Activated CD4-positive, alpha-beta T cell treated with anti-CD3 and anti-CD28 coated beads, Interleukin-2, amount 50 U/mL, for 48 hours (primary cell): ENCODE measurements around the gene BAIAP3.
A peak's percentile ranks its signal among the peaks of the same experiment; 100 is the strongest.

Experiments
- DNase-seq, 2 experiments: peaks; one replicate each; pipeline ENCODE4 v3.0.0-alpha.2; 2020

Gene BAIAP3

DNA sequence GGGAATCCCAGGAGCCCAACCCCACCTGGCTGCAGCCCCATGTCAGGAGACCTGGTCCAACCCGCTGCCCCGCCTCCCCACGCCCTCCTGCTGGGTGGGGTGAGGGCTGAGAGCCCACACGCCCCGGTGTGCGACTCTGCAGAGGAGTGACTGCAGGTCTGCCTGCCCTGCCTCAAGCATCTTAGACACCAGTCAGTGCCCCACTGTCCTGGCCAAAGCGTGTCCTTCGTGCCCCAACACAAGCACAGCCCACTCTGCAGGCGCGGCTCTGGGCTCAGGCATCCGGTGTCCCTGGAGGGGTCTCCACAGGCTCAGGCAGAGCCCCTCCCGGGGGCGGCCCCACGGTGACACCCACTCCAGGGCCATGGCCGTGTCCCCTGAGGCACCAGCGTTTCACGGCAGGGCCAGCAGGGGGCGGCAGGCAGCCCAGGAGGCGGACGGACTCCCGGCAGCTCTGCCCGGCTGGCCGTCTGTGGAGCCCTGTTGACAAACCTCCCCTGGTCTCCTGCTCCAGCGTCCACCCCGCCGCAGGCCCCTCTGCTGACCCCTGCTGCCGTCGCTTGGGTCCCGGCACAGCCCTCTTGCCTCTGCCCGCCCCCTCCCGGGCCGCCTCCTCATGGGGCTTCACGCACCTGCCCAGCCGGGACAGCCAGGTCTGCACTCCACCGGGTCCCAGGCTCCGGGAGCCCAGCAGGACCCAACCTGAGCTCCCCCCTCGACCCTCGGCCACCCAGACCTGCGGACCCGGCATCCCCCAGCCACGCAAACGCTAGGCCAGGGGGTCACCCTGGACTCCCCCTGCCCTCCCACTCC, 32.6 kb upstream of the BAIAP3 start:
- DNase-seq, result peak; percentile 82 to 84

DNA sequence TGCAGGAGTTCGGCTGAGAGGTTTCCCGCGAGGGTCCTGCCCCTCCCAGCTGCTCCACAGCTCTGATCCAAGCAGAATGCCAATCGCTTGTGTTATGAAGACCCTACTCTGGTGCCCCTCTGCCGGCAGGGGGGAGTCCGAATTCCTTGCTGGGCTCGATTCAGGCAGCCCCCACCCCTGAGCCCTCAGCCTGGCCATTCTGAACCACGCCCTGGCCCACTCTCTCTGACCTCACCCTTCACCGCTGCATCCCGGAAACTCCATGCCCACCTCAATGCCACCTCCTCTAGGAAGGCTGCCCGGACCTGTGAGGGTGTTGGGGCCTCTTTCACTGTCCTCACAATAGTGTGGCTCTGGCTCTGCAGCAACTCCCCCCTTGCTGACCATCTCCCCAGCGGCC, 31.9 kb upstream of the BAIAP3 start:
- no peak for DNase-seq

DNA sequence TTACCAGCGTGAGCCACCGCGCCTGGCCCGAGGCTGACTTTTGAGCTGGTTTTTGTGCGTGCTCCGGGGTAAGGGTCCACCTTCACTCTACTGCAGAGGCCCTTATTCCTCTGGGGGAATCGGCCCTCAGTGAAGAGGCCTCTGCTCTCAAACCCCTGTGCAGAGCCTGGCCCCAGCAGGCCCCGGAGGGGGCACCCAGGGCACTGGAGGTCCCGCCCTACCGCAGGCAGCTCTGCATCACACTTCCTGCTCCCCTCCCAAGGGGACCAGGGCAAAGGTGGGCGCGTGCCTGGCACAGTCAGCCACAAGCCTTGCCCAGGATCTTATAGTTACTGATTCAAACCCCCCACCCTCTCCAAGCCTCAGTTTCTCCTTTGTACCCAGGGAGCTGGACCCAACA, 27.6 kb upstream of the BAIAP3 start:
- DNase-seq, result no peak

DNA sequence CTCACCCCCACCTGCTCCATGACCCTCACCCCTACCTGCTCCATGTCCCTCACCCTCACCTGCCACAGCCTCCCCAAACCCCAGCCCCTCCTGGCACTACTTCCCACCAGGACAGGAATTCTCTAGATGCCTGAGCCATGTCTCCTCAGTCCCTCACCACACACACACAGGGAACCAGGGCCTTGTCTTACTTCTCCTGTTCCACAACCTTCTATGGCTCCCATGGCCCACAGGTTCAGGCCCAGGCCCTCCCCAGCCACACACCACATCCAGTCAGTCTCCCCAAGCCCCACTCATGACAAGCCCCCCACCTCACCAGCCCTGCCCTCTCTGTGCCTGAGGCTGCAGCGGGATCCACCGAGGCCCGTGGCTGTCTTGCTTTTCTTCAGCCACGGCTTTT, 27.1 kb upstream of the BAIAP3 start:
- no peak for DNase-seq

DNA sequence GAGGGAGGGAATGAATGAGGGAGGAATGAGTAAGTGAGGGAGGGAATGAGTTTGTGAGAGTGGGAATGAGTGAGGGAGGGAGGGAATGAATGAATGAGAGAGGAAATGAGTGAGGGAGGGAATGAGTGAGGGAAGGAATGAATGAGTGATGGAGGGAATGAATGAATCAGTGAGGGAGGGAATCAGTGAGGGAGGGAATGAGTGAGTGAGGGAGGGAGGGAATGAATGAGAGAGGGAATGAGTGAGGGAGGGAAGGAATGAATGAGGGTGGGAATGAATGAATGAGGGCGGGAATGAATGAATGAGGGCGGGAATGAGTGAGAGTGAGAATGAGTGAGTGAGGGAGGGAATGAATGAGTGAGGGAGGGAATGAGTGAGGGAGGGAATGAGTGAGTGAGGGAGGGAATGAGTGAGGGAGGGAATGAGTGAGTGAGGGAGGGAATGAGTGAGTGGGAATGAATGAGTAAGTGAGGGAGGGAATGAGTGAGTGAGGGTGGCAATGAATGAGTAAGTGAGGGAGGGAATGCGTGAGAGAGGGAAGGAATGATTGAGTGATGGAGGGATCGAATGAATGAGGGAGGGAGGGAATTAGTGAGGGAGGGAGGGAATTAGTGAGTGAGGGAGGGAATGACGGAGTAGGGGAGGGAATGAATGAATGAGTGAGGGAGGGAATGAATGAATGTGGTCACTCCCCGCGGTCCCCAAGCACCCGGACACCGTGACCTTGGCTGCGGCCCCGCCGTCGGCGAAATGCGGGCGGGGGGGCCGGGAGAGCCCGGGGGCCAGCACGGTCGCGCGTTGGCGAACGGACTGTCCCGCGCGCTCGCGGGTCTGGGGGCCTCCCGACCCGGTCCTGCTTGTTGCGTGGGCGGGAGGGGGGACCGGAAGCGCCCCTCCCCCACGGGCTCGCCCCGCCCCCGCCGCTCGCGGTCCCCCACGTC, 25.1 kb upstream of the BAIAP3 start:
- DNase-seq, result no peak

DNA sequence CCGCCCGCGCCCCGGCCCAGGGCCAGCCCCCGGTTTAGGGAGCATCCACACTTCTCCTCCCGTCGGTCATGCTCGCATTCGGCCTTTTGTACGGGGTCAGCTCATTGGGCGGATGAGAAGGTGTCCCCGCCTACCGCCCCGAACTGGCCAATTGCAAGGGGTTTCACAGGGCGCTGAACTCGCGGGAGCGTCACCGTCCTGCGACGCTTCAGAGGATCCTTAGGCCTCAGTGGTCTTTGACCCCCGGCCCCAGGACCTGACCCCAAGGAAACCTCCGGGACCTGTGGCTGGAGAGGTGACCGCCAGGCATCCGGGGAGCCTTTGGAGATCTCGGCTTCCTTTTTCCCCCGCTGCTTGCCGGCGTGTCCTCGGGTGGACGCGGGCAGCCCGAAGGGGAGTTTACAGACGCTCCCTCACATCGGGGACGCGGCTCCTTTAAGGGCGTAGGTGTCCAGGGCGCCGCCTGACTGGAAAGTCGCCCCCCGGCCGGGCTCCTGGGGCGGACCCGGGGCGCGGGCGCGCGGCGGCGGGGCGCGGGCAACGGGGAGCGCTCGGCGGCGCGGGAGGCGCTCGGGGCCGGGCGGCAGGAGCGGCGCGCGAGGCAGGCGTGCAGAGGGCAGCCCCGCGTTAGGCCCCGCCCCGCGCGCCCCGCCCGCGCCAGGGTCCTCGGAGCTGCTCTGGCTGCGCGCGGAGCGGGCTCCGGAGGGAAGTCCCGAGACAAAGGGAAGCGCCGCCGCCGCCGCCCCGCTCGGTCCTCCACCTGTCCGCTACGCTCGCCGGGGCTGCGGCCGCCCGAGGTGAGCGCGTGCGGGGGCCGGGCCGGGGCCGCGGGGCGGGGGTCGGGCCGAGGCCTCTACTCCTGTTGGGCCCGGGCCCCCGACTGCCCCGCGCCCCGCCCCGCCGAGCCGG, 24.2 kb upstream of the BAIAP3 start, which contains the start of gene UBE2I:
TSS of gene UBE2I (plus strand) at position 660 of the 909 bp plus-strand sequence. CDS start 4,395 bp downstream, outside the sequence.
- DNase-seq, result peak; percentile 97 to 98

DNA sequence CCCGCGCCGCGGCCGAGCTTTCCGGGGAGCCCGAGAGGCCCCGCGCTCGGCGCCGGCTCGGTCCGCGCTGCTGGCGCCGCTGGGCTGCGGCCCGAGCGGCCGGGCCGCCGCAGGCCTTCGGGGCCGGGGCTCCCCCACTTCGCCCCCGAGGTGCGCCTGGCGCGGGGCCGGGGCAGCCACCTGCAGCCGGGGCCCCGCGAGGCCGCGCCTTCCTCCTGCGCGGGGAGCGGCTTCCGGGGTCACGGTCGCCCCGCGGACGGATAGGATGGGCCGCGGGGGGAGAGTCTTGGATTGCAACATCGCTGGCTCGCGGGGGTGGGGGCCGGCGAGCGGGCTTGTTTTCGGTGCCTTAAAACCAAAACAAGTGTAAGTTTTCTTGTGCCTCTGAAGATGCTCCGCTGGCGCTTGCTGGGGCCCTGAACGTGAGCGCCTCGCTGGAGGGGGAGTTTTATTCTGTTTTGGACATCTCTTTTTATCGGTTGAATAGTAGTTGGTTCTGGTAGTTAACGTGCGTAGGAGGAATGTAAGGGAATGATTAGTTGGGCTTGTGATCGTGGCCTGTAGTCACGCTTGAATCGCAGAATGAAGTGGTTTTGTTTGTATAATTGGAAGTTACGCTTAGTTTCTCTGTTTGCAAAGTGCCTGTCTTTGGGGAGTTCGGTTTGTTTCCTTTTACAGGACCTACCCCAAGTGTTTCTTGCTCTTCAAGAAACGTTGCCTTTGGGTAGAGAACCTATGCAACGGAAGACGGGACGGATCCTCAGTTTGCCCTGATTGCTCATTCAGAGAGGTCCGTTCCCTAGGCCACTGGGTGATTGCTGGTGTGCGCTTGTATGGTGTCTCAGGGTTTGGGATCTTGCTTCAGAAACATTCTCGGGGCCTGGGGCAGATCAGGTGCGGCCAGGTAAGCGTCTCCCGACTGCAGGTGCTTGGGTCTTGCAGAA, 23.3 kb upstream of the BAIAP3 start:
- peak; percentile 58 to 63 for DNase-seq

DNA sequence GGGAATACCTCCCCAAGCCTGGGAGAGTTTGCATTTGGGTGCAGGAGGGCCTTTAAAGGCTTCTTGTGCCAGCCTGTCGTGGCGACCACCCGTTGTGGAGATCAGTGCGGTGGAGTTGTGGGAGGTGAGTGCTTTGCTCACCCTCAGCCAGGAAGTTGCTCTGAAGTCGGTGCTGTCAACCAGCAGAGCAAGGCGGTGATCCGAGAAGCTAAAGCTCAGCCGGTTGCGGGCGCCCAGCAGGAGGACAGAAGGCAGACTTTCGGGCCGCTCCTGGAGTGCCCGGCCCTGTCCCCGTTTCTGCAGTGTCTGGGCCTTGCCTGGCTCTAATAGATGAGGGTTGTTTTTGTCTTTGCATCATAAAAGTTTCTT, 22.6 kb upstream of the BAIAP3 start:
- peak in 1 of 2 experiments; percentile 28 for DNase-seq

DNA sequence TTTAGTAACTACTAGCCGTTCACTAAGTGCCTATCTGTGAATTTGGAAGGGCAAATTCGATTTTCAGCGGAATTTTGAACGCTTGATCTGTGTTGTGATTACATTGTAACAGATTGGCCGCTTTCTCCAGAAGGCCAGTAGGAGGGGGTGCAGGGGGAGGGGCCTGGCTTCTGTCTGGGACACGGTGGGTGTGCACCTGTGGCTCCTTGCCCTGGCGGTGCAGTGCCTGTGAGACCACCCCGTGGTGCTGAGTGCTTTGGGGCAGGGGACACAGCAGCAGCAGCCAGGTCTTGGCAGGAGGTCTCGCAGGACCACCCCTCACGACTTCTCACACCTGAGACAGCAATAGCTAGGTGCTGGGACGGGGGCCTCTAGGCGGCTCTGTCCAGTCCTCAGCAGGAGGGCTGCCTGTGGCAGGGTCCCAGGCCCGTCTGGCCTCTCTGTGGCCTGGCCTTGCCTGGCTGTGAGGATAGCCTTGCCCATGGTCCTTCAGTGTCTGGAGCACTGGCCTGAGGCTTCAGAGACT, 22.2 kb upstream of the BAIAP3 start:
- DNase-seq, result no peak

DNA sequence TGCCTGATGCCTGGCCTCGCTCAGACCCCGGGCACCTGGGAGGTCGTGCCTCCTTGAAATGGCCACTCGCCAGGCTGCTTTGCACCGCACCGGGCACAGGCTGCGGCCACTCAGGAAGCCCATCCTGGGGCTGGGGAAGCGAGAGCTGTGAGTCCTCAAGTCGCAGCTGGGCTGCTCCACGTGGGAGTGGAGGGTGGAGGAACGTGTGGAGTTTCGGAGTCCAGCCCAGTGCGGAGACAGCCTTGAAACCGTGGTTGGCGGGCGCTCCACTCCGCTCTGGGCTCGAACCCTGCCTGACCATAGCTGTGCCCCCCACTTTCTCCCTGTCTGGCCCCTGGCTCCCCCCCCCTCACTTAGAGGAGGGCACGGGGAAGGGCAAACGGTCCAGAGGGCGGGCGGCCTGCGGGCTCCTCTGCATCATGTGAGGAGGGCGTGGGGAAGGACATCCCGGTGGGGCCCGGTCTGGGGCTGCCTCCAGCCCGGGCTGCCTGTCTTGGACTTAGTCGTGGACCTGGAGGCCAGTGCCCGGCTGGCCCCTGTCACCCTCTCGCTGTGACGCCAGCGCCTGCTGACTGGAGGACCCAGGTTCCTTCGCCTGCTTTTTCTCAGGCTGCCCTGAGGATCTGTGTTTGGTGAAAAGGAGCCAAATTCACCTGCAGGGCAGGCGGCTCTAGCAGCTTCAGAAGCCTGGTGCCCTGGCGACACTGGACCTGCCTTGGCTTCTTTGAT, 21.5 kb upstream of the BAIAP3 start:
- DNase-seq, result no peak

DNA sequence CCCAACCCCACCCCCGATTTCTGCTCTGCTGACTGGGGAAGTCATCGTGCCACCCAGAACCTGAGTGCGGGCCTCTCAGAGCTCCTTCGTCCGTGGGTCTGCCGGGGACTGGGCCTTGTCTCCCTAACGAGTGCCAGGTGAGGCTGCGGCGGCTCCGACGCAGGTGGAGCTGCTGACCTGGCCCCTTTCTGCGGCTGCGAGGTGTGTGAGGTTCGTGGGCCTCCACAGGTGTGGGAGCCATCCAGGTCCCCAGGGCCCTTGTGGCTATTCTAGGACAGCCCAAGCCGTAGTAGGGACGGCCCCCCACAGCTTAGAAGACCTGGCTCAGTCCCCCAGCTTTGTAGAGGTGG, 21.0 kb upstream of the BAIAP3 start:
- DNase-seq, result no peak

DNA sequence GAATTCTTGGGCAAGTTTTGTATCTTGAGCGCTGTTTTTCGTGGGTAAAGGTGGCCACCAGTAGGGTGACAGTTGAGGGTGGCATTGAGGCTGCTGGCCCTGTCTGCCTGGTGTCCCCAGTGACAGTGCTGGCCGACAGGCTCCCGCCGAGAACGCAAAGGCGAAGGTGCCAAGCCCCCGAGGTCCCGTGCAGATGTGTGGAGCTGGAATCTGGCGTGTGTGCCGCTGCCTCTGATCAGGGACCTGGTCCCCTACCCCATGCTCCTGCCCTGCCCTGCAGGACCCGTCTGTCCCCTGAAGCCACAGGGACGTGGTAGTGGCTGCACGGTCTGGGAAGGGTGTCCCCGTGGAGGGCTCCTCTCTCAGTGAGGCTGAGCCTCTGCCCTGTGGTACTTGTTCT, 20.5 kb upstream of the BAIAP3 start:
- DNase-seq, result no peak

DNA sequence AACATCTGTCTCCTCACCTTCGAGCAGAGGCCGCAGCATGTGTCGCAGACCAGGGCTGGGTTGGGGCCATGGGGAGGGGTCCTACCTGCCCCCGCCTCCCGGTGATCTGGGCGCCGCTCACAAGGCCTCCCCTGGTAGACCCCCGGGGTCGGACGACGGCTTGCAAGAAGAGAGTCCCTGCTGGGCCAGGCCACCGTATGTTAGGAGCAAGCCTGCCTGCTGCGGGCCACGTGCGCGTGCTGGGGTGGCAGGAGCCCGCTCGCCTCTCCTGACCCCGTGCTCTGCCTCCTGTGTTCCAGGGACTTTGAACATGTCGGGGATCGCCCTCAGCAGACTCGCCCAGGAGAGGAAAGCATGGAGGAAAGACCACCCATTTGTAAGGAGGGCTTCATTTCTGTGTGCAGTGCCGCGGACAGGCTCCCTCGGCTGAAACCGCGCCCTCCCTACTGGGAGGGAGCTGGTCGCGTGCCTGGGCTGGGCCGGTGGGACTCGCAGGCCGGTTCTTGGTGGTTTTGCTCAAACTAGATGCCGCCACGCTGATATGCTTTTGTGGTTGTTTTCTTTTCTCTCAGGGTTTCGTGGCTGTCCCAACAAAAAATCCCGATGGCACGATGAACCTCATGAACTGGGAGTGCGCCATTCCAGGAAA, 19.6 kb upstream of the BAIAP3 start:
- DNase-seq, result no peak

DNA sequence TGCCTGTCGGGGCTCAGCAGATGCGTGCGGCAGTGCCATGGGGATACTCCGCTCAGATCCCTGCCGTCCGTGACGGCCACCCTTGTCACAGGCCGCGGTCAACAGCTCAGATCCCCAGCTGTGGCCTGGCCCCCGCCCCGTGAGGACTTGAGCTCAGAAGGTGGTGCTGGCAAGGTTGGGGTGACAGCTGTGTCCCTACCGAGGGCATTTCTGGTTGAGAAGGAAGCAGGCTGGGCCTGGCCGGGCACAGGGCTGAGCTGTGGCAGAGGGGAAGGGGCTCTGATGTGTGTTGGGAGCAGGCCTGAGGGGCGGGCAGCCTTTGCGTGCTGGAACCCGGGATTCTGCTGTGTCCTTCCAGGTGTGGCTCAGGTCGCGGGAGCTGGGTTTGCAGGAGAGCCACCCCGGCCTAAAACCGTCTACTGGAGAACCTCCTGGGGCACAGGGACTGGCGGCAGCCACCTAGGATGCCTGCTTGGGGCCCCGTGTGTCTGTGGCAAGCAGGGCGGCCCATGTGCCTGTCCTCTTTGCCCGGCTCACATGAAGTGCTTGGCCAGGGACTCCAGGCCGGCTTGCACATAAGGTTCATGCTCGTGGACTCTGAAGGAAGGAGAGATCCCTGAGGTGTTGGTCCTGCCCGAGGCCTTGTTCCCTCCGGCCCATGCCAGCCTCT, 18.9 kb upstream of the BAIAP3 start:
- no peak for DNase-seq

DNA sequence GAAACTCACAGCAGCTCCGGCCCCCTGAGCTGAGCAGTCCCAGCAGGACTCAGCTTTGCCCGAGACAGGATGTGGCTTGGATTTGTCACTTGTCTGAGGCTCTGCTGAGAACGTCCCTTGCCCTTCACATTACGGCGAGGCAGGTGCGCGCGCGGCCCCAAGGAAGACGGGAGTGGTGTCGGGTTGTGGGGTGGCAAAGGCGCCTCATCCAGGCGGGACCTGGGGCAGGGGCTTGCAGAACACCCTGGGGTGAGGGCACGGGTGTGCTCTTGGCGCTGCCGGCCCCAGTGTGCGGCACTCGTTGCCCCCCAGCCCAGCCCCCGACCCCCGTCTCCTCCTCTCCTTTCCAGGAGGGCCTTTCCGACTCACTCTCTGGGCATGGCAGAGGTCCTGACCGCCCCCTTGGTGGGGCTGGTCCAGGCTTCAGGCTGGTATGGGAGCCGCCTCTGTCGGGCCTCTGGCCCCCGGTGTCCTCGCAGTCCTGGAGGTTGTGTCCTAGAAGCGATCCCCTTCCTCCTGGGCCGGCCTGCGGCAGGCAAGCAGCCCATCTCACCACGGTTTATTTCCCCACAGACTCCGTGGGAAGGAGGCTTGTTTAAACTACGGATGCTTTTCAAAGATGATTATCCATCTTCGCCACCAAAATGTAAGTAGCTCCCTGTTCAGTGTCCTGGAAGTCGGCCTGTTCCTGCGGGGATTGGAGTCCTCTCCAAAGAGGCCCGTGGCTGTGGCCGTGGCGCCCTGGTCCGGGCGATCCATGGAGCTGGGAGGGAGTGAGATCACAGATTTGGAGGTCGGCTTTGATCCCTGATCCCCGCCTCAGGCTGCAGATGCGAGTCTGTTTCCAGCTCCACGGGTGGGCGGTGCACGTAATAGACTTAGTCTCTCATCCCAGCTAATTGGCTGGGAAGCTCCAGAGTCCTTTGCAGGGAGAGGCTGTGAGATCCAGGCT, 18.1 kb upstream of the BAIAP3 start:
- DNase-seq, result no peak

DNA sequence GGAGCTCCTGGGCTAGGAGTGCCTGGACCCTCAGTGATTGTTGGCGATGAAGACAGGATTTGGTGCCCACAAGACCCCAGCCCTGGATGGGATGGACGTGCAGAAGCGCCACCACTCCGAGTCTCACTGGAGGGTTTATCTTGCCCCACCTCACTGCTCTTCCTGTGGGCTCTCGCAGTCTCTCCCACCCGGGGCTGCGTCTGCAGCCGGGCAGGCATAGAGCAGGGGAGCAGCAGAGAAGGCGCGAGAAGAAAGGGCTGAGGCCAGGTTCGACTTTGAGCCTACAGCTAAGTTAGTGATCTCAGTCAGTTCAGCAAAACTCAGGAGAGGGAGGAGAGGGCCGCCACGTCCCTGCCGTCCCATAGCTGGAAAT, 17.4 kb upstream of the BAIAP3 start:
- no peak for DNase-seq

DNA sequence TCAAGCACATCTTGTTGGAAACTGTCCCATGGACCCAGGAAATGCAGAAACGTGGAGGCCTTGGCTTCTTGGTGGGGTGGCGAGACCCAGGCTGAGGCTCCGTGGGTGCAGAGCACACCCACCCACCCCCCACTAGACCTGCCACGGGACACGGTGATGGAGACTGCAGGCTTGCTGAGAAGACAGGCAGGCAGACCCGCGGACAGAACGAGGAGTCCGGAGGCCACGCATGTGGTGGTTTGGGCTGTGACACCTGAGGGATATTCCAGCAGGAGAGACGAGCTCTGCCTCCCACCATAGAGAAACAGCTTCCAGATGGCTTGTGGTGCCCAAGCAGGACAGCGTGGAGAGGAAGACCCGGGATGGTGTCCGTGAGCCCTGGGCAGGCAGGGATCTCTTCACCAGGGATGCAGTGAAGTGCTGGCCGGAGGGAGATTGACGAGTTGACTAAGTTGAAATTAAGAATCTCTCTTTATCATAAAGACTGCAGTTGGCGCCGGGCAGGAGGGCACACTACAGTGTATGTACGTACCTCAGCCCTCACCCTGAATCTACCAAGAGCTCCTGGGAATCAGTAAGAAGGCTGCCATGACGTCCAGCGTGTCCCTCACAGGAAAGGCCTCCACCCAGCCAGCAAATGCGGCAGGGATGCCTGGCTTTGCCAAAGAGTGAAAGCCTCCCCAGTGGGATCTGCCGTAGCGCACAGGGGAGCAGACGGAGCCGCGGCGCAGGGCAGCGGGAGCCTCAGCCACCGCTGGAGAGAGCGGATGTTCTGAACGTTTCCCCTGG, 15.8 kb upstream of the BAIAP3 start:
- no peak for DNase-seq

DNA sequence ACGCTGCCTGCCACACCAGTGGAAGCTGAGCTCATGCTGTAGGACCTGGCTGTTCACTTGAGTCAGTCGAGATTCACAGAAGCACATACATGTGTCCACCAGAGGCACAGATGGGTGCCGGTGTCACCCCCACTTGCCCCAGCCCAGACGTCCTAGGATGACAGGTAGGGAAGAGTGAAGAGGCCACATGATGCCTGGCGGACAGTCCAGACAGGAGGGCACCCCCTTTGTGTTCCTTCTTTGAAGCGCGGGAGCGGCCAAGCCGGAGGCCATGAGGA, 15.2 kb upstream of the BAIAP3 start:
- DNase-seq, result no peak
